Natural killer cell (primary cell): ENCODE data around the gene POLR1B. TPM values are rescaled to one million over a fixed set of nuclear protein-coding genes. Genes with fewer than 3 reads are reported as not detected.
A peak's percentile ranks its signal among the peaks of the same experiment; 100 is the strongest.

Source experiments
- ATAC-seq, 3 donors: fragments of 150-1000 bp in 2 of 3; fragments of 200-7000 bp in 1 of 3; cut with Tn5 transposase; 1 replicate in 1 of 3; 2 replicates in 2 of 3; pipeline ENCODE4 v1.10.0; 2021; ENCODE audit warnings: mild to moderate bottlenecking in 2 of 3, moderate library complexity in 2 of 3
- DNase-seq, 2 donors: peaks; one replicate each; pipeline versions ENCODE4 v3.0.0 to v3.0.0-alpha.2; 2013 to 2021; ENCODE audit warnings: mixed read lengths in 1 of 2
- H3K27ac ChIP-seq: one replicate; pipeline ENCODE4 v1.5.1; 2013; ENCODE audit warnings: mild to moderate bottlenecking, low read length
- H3K27me3 ChIP-seq: one replicate; pipeline ENCODE4 v1.6.1; 2013; ENCODE audit warnings: low read length; ENCODE audit not compliant: control insufficient read depth, insufficient read depth
- H3K36me3 ChIP-seq: one replicate; pipeline ENCODE4 v1.6.1; 2013; ENCODE audit warnings: low read length; ENCODE audit not compliant: control insufficient read depth, insufficient read depth
- H3K4me1 ChIP-seq: one replicate; pipeline ENCODE4 v1.6.1; 2013; ENCODE audit warnings: low read length; ENCODE audit not compliant: control insufficient read depth, insufficient read depth
- H3K4me3 ChIP-seq: one replicate; pipeline ENCODE4 v1.5.1; 2013; ENCODE audit warnings: low read length
- H3K9me3 ChIP-seq: one replicate; pipeline ENCODE4 v1.6.1; 2013; ENCODE audit warnings: low read length; ENCODE audit not compliant: control insufficient read depth, insufficient read depth
- H3K27ac Mint-ChIP-seq, 2 donors: one replicate each; pipeline ENCODE4 v1.8.0; 2022; ENCODE audit warnings: mild to moderate bottlenecking in 2 of 2, mixed read lengths in 2 of 2, moderate library complexity in 1 of 2
- H3K27me3 Mint-ChIP-seq, 2 donors: one replicate each; pipeline ENCODE4 v1.8.0; 2022; ENCODE audit warnings: low read depth in 2 of 2, mixed read lengths in 2 of 2
- H3K36me3 Mint-ChIP-seq: one replicate; pipeline ENCODE4 v1.8.0; 2022; ENCODE audit warnings: mixed read lengths
- H3K4me1 Mint-ChIP-seq, 2 donors: one replicate each; pipeline ENCODE4 v1.8.0; 2022; ENCODE audit warnings: mixed read lengths in 2 of 2
- H3K4me3 Mint-ChIP-seq: one replicate; pipeline ENCODE4 v1.8.0; 2022; ENCODE audit warnings: mild to moderate bottlenecking, moderate library complexity, mixed read lengths
- H3K9me3 Mint-ChIP-seq, 2 donors: one replicate each; pipeline ENCODE4 v1.8.0; 2022; ENCODE audit warnings: mixed read lengths in 2 of 2
- CTCF ChIP-seq: fragments of 200-600 bp; IDR thresholded peaks from one replicate; pipeline ENCODE4 v1.8.0; 2022; ENCODE audit warnings: antibody characterized with exemption
- WGBS: methylation state at CpG from one replicate; pipeline ENCODE4 v1.1.7; 2013; ENCODE audit warnings: missing lambda C conversion rate; ENCODE audit not compliant: insufficient coverage; 5-methylcytosine and 5-hydroxymethylcytosine counted together
- intact Hi-C: fragments of 100-400 bp; cut with micrococcal nuclease; formaldehyde crosslinking; loops from one replicate; pipeline ENCODE4 v1.14.2; 2022
- total RNA-seq, 4 donors: library from RNA; stranded (reverse); fragments of 120-200 nt in 1 of 4; gene quantifications; one replicate each; pipeline versions ENCODE4 v1.2.3 to v1.2.4, GENCODE V29; 2013 to 2022

POLR1B gene
- total RNA-seq, 3 donors from 2014 or later (not counting 1 experiment from before 2014, with no cell fraction given): 16.2 to 26.5 (median 22.1) TPM

GRCh38 chr2:112540906-112541305 lies 1.4 kb upstream of the POLR1B start:
- Mint-ChIP-seq H3K4me3 (no peak overlapping the region), H3K4me1 (peaks cover 5 to 6% of the 10 kb centered on the region in 2 donors)
- intact Hi-C loops: no loop called here

GRCh38 chr2:112541315-112542122 lies 746 bp upstream of the POLR1B start:
- Histone ChIP-seq H3K4me1 (peaks cover 17% of the 10 kb centered on the region), H3K36me3 (no peaks in the 10 kb centered on the region), H3K27me3 (no peaks in the 10 kb centered on the region), H3K27ac (peak overlapping the region; percentile 88), H3K4me3 (peak overlapping the region; percentile 81), H3K9me3 (no peaks in the 10 kb centered on the region)
- no peak for TF ChIP-seq CTCF
- DNase-seq: peak in 1 of 2 donors; percentile 34
- ATAC-seq: peak; percentile 76 to 80 (median 77)
- no peak overlapping the region for H3K4me3 Mint-ChIP-seq
- H3K27ac Mint-ChIP-seq: no peak overlapping the region
- intact Hi-C loops: loop anchor here (1.0 to 2.0 kb wide), 2 partner anchors 43 to 61 kb away; partner anchors contain the start of gene CHCHD5
- no peaks in the 10 kb centered on the region for H3K9me3 Mint-ChIP-seq
- WGBS: 8% methylated on average over 31 of the region's 34 CpGs
- no peaks in the 10 kb centered on the region for H3K36me3 Mint-ChIP-seq
- peaks cover 5 to 6% of the 10 kb centered on the region in 2 donors for H3K4me1 Mint-ChIP-seq
- H3K27me3 Mint-ChIP-seq: no peaks in the 10 kb centered on the region

More at GRCh38 chr2:112540906-112541305, 1.4 kb upstream of the POLR1B start:
- H3K27me3 Mint-ChIP-seq: no peaks in the 10 kb centered on the region
- H3K27ac ChIP-seq: peak overlapping the region; percentile 88
- H3K4me1 ChIP-seq: peaks cover 17% of the 10 kb centered on the region
- H3K36me3 Mint-ChIP-seq: no peaks in the 10 kb centered on the region
- H3K4me3 ChIP-seq: peak overlapping the region; percentile 81
- H3K27me3 ChIP-seq: no peaks in the 10 kb centered on the region
- DNase-seq: no peak
- no peaks in the 10 kb centered on the region for H3K9me3 Mint-ChIP-seq
- H3K9me3 ChIP-seq: no peaks in the 10 kb centered on the region
- no peak overlapping the region for H3K27ac Mint-ChIP-seq
- WGBS: no CpG with 5 or more reads among the region's 2 CpGs
- TF ChIP-seq CTCF: no peak
- no peaks in the 10 kb centered on the region for H3K36me3 ChIP-seq
- ATAC-seq: no peak

DNA sequence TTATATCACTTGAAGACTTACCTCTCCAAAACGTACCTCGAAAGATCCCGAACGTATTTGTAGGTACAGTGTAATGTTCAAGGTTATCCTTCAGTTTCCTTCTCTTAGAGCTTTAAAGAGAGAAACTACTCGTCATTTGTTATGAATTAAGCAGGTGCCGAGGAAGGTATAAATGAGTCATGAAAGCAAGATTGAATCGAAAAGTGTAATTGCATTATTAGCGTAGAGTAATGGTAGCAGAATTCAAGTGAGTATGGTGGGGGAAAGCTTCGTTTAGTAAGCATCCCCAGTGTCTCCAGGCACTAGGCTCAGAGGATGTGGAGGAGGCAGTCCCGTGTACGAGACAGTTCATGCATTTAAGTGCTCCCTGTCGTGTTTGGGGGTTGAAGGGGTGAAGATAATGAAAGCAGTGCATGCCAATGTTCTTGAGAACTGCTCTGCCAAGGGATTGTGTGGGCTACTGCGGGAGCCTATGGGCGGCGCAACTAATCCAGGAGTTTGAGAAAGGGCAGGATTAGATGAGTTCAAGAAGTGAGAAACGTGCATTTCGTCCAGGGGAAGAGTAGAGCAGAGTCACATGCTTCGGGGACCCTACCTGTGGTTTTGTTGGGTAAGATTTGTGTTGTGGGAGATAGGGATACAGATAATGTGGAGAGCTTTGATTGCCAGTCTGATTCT lies 858 bp downstream of the POLR1B start:
- 3% methylated on average over 18 of the region's 18 CpGs for WGBS

More for the DNA sequence above, 858 bp downstream of the POLR1B start:
- ATAC-seq: peak in 1 of 3 donors; percentile 2
- Histone ChIP-seq H3K36me3 (peaks cover 14% of the 10 kb centered on the region), H3K4me3 (peak overlapping the region; percentile 81), H3K27me3 (no peaks in the 10 kb centered on the region), H3K4me1 (peaks cover 17% of the 10 kb centered on the region), H3K9me3 (no peaks in the 10 kb centered on the region), H3K27ac (no peak overlapping the region)
- peak in 1 of 2 donors; percentile 28 for DNase-seq
- no peaks in the 10 kb centered on the region for H3K27me3 Mint-ChIP-seq
- H3K36me3 Mint-ChIP-seq: no peaks in the 10 kb centered on the region
- no peak overlapping the region for H3K4me3 Mint-ChIP-seq
- H3K9me3 Mint-ChIP-seq: no peaks in the 10 kb centered on the region
- peaks cover 5 to 6% of the 10 kb centered on the region in 2 donors for H3K4me1 Mint-ChIP-seq
- H3K27ac Mint-ChIP-seq: no peak overlapping the region
- intact Hi-C loops: loop anchor here (1.0 to 2.0 kb wide), 2 partner anchors 41 to 62 kb away; partner anchors contain the start of gene CHCHD5
- no peak for TF ChIP-seq CTCF
